ENCODE measurements around the gene POLR3G.

DNA sequence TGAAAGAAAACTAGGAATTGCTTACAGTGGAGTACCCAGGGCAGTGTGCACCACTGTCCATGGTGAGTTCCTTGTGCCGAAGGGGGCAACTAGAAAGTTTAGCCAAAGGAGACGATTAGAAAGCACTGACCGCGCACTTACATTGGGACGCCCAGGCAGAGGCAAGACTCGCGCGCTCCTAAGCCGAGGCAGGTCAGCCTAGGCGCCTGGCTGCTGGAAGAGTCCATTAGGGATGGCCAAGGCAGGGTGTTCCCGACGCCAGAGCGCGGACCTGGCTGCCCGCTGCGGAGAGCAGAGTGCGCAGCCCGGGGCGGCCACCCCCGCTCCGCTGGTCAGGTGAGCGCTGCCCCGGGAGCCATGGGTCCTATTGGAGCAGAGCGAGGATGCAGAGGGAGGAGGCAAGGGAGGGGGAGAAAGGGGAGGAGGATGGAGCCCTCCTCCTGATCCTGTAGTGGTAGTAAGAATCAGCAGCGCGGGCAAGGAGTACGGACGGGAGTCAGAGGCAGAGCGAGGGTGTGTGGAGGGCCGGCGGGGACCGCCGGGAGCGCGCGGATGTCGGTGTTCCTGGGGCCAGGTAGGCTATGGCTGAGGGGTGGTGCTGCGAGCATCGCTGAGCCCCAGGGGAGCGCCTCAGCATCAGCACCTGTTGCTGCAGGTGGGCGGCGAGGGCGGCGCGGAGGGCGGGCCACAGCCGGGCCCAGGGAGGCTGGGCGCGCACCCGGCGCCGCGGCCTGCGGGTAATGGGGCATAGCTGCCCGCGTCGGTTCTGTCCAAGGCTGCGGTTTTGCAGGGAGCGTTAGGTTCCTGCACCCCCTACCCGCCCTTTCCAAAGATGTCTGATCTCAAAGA lies 83.9 kb downstream of the POLR3G start, which contains the start of gene ADGRV1:
- no peak for TF ChIP-seq EP300 (IDR thresholded peaks at IDR 0.05)
- TF ChIP-seq, protein P1, sequence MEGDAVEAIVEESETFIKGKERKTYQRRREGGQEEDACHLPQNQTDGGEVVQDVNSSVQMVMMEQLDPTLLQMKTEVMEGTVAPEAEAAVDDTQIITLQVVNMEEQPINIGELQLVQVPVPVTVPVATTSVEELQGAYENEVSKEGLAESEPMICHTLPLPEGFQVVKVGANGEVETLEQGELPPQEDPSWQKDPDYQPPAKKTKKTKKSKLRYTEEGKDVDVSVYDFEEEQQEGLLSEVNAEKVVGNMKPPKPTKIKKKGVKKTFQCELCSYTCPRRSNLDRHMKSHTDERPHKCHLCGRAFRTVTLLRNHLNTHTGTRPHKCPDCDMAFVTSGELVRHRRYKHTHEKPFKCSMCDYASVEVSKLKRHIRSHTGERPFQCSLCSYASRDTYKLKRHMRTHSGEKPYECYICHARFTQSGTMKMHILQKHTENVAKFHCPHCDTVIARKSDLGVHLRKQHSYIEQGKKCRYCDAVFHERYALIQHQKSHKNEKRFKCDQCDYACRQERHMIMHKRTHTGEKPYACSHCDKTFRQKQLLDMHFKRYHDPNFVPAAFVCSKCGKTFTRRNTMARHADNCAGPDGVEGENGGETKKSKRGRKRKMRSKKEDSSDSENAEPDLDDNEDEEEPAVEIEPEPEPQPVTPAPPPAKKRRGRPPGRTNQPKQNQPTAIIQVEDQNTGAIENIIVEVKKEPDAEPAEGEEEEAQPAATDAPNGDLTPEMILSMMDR (IDR thresholded peaks at IDR 0.05): no peak
